Measurements from ENCODE around the gene ACSL1.
A peak's percentile ranks its signal among the peaks of the same experiment; 100 is the strongest.
"Not testable (repeated sequence)": the region's sequence is repeated elsewhere in the genome, so short reads cannot be mapped to it uniquely, and the experiment has no call there.

Gene ACSL1

GRCh38 chr4:184785813-184786212, 40.0 kb downstream of the ACSL1 start:
- no peak for DNase-seq

- DNase-seq = no peak
Measured at GRCh38 chr4:184784628-184785257, 41.0 kb downstream of the ACSL1 start.

GRCh38 chr4:184782731-184783373, 42.9 kb downstream of the ACSL1 start:
- DNase-seq = no peak

GRCh38 chr4:184779160-184779559, 46.6 kb downstream of the ACSL1 start:
- DNase-seq = not testable (repeated sequence)

GRCh38 chr4:184778325-184778724, 47.4 kb downstream of the ACSL1 start:
- DNase-seq = no peak

GRCh38 chr4:184776821-184777220, 48.9 kb downstream of the ACSL1 start:
- DNase-seq = no peak

- no peak for DNase-seq
Measured at GRCh38 chr4:184775854-184776555, 49.8 kb downstream of the ACSL1 start.

- no peak for DNase-seq
Measured at GRCh38 chr4:184774152-184774551, 51.6 kb downstream of the ACSL1 start.

- no peak for DNase-seq
Measured at GRCh38 chr4:184771416-184771815, 54.4 kb downstream of the ACSL1 start.

GRCh38 chr4:184769141-184769765, 56.5 kb downstream of the ACSL1 start:
- DNase-seq = no peak

GRCh38 chr4:184768296-184768695, 57.5 kb downstream of the ACSL1 start:
- DNase-seq = no peak

- no peak for DNase-seq
Measured at GRCh38 chr4:184766446-184766845, 59.3 kb downstream of the ACSL1 start.

GRCh38 chr4:184765473-184766340, 60.1 kb downstream of the ACSL1 start:
- no peak for DNase-seq

- no peak for DNase-seq
Measured at GRCh38 chr4:184764601-184765000, 61.2 kb downstream of the ACSL1 start.

- no peak for DNase-seq
Measured at GRCh38 chr4:184763150-184763780, 62.5 kb downstream of the ACSL1 start.

- DNase-seq = peak; percentile 28
Measured at GRCh38 chr4:184762100-184762499, 63.7 kb downstream of the ACSL1 start.

- no peak for DNase-seq
Measured at GRCh38 chr4:184760681-184761080, 65.1 kb downstream of the ACSL1 start.

GRCh38 chr4:184757810-184758209, 68.0 kb downstream of the ACSL1 start:
- DNase-seq = no peak

- DNase-seq = no peak
Measured at GRCh38 chr4:184756399-184756798, 69.4 kb downstream of the ACSL1 start.

GRCh38 chr4:184755278-184755677, 70.5 kb downstream of the ACSL1 start:
- DNase-seq = no peak

GRCh38 chr4:184752496-184753275, 73.1 kb downstream of the ACSL1 start:
- no peak for DNase-seq
